Neuronal stem cell (in vitro differentiated cells): ENCODE measurements around the gene GRAMD4.

ENCODE experiments used
- DNase-seq: peaks from one replicate; pipeline ENCODE4 v3.0.0-alpha.2; 2013; ENCODE audit warnings: low spot score
- H2AFZ ChIP-seq: one replicate; pipeline ENCODE4 v1.6.1; 2013; ENCODE audit warnings: mild to moderate bottlenecking, low read length, inconsistent platforms
- H2AK5ac ChIP-seq: 2 replicates; pipeline ENCODE4 v1.6.1; 2013; ENCODE audit warnings: low read depth, mild to moderate bottlenecking, inconsistent platforms, low read length, moderate library complexity, mixed read lengths
- H2BK120ac ChIP-seq: 2 replicates; pipeline ENCODE4 v1.6.1; 2013; ENCODE audit warnings: low read depth, mild to moderate bottlenecking, inconsistent platforms, low read length, moderate library complexity, mixed read lengths
- H2BK12ac ChIP-seq: one replicate; pipeline ENCODE4 v1.6.1; 2013; ENCODE audit warnings: low read length, inconsistent platforms
- H2BK15ac ChIP-seq: 2 replicates; pipeline ENCODE4 v1.6.1; 2013; ENCODE audit warnings: mild to moderate bottlenecking, low read length, inconsistent platforms, mixed read lengths
- H2BK5ac ChIP-seq: one replicate; pipeline ENCODE4 v1.6.1; 2013; ENCODE audit warnings: inconsistent platforms, mild to moderate bottlenecking, low read length, moderate library complexity
- H3K14ac ChIP-seq: one replicate; pipeline ENCODE4 v1.6.1; 2013; ENCODE audit warnings: low read length, inconsistent platforms
- H3K18ac ChIP-seq: 2 replicates; pipeline ENCODE4 v1.6.1; 2013; ENCODE audit warnings: low read length, inconsistent platforms
- H3K23ac ChIP-seq: 2 replicates; pipeline ENCODE4 v1.6.1; 2013; ENCODE audit warnings: low read depth, mild to moderate bottlenecking, mixed read lengths, low read length, inconsistent platforms; ENCODE audit not compliant: poor library complexity
- H3K27ac ChIP-seq: replicated peaks from 3 replicates; pipeline ENCODE4 v1.5.1; 2013; ENCODE audit warnings: low read length, inconsistent platforms
- H3K27me3 ChIP-seq, 3 experiments: 2 replicates each; pipeline ENCODE4 v1.6.1; 2013; ENCODE audit warnings: low read length in 3 of 3, mild to moderate bottlenecking in 2 of 3, inconsistent platforms in 1 of 3, low read depth in 1 of 3, mixed read lengths in 1 of 3, moderate library complexity in 1 of 3; ENCODE audit not compliant: control insufficient read depth in 3 of 3, insufficient read depth in 3 of 3
- H3K36me3 ChIP-seq, 2 donors: replicated peaks in 1 of 2; 2 replicates each; pipeline ENCODE4 v1.6.1; 2013; ENCODE audit warnings: low read length in 2 of 2; ENCODE audit not compliant: control insufficient read depth in 2 of 2, insufficient read depth in 2 of 2
- H3K4ac ChIP-seq: 2 replicates; pipeline ENCODE4 v1.6.1; 2013; ENCODE audit warnings: inconsistent platforms, mild to moderate bottlenecking, low read length, moderate library complexity
- H3K4me1 ChIP-seq, 2 donors: 1 replicate in 1 of 2; 2 replicates in 1 of 2; pipeline ENCODE4 v1.6.1; 2013; ENCODE audit warnings: low read length in 2 of 2, low read depth in 1 of 2; ENCODE audit not compliant: control insufficient read depth in 2 of 2, insufficient read depth in 1 of 2
- H3K4me2 ChIP-seq: one replicate; pipeline ENCODE4 v1.6.1; 2013; ENCODE audit warnings: mild to moderate bottlenecking, low read length, inconsistent platforms; ENCODE audit not compliant: insufficient read depth, poor library complexity, severe bottlenecking
- H3K4me3 ChIP-seq, 2 donors: 2 replicates each; pipeline ENCODE4 v1.5.1; 2013; ENCODE audit warnings: low read length in 2 of 2, mild to moderate bottlenecking in 2 of 2, inconsistent platforms in 1 of 2, moderate library complexity in 1 of 2
- H3K79me1 ChIP-seq: one replicate; pipeline ENCODE4 v1.6.1; 2013; ENCODE audit warnings: low read depth, mild to moderate bottlenecking, inconsistent platforms, low read length, moderate library complexity
- H3K9ac ChIP-seq: one replicate; pipeline ENCODE4 v1.6.1; 2013; ENCODE audit warnings: mild to moderate bottlenecking, low read depth, low read length, inconsistent platforms; ENCODE audit not compliant: poor library complexity
- H3K9me3 ChIP-seq, 2 donors: replicated peaks in 1 of 2; 2 replicates each; pipeline versions ENCODE3 to v1.6.1; 2013; ENCODE audit warnings: low read length in 2 of 2, mild to moderate bottlenecking in 2 of 2, inconsistent platforms in 1 of 2, low read depth in 1 of 2, mixed read lengths in 1 of 2, moderate library complexity in 1 of 2; ENCODE audit not compliant: control insufficient read depth in 2 of 2, insufficient read depth in 1 of 2
- H4K8ac ChIP-seq: one replicate; pipeline ENCODE4 v1.6.1; 2013; ENCODE audit warnings: low read depth, mild to moderate bottlenecking, inconsistent platforms, low read length, moderate library complexity
- H4K91ac ChIP-seq: one replicate; pipeline ENCODE4 v1.6.1; 2013; ENCODE audit warnings: low read length, low read depth, mild to moderate bottlenecking, inconsistent platforms; ENCODE audit not compliant: poor library complexity
- WGBS, 2 donors: extraction: QIAGEN DNeasy Blood & Tissue Kit; methylation state at CpG; one replicate each; pipeline ENCODE4 v1.1.7; 2013; ENCODE audit warnings: missing lambda C conversion rate in 2 of 2, mixed read lengths in 1 of 2; ENCODE audit not compliant: insufficient read length in 2 of 2, insufficient replicate concordance in 1 of 2; ENCODE audit errors: extremely low coverage in 2 of 2; 5-methylcytosine and 5-hydroxymethylcytosine counted together

Gene GRAMD4

DNA sequence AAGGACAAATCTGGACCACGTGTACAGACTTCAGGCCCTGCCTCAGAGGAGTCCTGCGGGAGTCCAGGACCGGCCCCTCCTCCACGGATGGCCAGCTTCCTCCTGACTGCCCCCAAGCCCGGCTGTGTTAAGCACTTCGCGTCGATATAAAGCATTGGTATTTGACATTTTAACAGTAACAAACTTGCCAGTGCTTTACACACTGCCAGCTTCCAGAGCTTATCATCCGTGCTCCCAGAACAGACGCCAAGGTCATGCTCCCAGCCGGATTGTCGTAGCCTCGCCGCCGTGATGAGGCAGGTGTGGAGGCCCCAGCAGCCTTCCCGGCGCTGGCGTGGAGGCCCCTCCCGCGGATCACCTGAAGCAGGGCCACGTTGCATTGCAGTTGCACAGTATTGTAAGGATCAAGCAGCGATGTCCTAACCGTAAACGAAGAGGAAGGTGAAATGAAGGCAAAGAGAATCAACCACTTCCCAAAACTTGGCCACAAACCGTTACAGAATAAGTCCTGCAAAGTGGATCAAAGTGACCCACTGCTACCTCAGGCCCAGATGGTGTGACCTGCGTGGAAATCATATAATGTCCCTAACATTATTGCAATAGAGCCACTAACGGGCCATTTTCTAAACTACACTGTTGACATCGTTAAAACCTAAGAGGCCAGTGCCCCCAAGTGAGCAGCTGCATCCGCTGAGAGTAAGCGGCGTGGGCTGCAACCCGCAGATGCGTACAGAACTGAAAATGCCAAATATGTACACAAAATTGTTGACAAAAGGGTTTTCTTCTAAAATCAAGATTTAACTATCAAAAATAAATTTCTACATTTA lies 66.2 kb downstream of the GRAMD4 start:
- H3K27me3 ChIP-seq: no peaks in the 10 kb centered on the region
- no peak overlapping the region for H2BK120ac ChIP-seq
- peaks cover 32 to 72% of the 10 kb centered on the region in 2 donors for H3K36me3 ChIP-seq
- no peak overlapping the region for H2BK12ac ChIP-seq
- H3K4me2 ChIP-seq: no peak overlapping the region
- H4K91ac ChIP-seq: no peak overlapping the region
- peak overlapping the region in 1 of 2 donors; percentile 13 for H3K4me3 ChIP-seq
- no peak overlapping the region for H2AK5ac ChIP-seq
- no peak overlapping the region for H3K4ac ChIP-seq
- no peak overlapping the region for H3K9ac ChIP-seq
- no peaks in the 10 kb centered on the region for H3K4me1 ChIP-seq
- no peak overlapping the region for H3K23ac ChIP-seq
- H3K14ac ChIP-seq: no peak overlapping the region
- H3K27ac ChIP-seq: no peak overlapping the region
- DNase-seq: no peak
- H2AFZ ChIP-seq: no peak overlapping the region
- no peaks in the 10 kb centered on the region for H3K79me1 ChIP-seq
- no peak overlapping the region for H2BK5ac ChIP-seq
- no CpG with 5 or more reads among the region's 33 CpGs for WGBS, 2 donors
- H4K8ac ChIP-seq: no peak overlapping the region
- no peaks in the 10 kb centered on the region for H3K9me3 ChIP-seq
- H2BK15ac ChIP-seq: no peak overlapping the region
- no peak overlapping the region for H3K18ac ChIP-seq

DNA sequence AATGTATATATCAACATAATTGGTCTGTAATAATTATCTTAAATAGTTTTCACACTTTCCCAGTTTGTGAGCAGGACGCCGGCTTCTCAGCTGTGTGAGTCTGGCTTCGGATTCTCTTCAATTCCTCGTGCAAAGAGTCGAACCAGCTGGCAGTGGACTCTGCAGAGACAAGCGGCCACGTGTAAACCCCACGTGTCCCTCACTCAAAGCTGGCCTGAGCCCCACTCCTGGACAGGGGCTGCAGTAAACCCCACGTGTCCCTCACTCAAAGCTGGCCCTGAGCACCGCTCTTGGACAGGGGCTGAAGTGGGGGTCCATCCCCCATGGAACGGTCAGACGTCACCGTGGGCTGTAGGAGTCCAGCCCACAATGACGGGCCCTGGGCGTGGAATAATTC lies 66.9 kb downstream of the GRAMD4 start:
- no peak overlapping the region for H3K4me2 ChIP-seq
- no peak overlapping the region for H3K14ac ChIP-seq
- H4K91ac ChIP-seq: no peak overlapping the region
- no peak overlapping the region for H4K8ac ChIP-seq
- H3K27me3 ChIP-seq: no peaks in the 10 kb centered on the region
- no peak overlapping the region for H3K23ac ChIP-seq
- H3K4ac ChIP-seq: no peak overlapping the region
- no peak overlapping the region for H2BK120ac ChIP-seq
- H3K36me3 ChIP-seq: peaks cover 36 to 77% of the 10 kb centered on the region in 2 donors
- no CpG with 5 or more reads among the region's 15 CpGs for WGBS, 2 donors
- no peak overlapping the region for H2BK5ac ChIP-seq
- H3K9ac ChIP-seq: no peak overlapping the region
- no peak overlapping the region for H3K18ac ChIP-seq
- no peak overlapping the region for H2AFZ ChIP-seq
- H2BK15ac ChIP-seq: no peak overlapping the region
- H3K4me3 ChIP-seq: peak overlapping the region in 1 of 2 donors; percentile 54
- H2AK5ac ChIP-seq: no peak overlapping the region
- peaks cover 0 to 2% of the 10 kb centered on the region in 2 donors for H3K9me3 ChIP-seq
- peaks cover 1% of the 10 kb centered on the region for H3K79me1 ChIP-seq
- H3K27ac ChIP-seq: no peak overlapping the region
- no peak for DNase-seq
- H3K4me1 ChIP-seq: no peaks in the 10 kb centered on the region
- H2BK12ac ChIP-seq: no peak overlapping the region

DNA sequence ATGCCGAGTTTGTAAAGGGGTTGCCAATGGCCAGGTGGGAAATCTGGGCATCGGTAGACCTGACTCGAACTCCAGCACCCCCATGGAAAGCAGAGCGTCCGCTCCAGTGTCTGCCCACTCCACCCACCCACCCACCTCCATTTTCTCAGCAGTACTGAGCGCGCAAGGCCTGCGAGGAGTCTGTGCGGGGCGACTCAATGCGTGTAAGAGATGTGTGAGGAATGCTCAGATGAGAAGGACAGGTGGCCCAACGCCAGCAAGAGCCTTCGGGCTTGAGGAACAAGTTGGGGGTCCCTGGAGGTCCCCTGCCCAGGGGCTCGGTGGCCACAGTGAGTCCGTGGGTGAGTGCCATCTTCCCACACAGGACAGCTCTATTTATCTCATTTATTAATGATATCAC lies 67.3 kb downstream of the GRAMD4 start:
- Histone ChIP-seq H3K23ac (no peak overlapping the region), H2AK5ac (no peak overlapping the region), H3K4me3 (no peak overlapping the region), H3K4me1 (no peaks in the 10 kb centered on the region), H3K14ac (peak overlapping the region; percentile 31), H3K9me3 (peaks cover 0 to 2% of the 10 kb centered on the region in 2 donors), H2BK120ac (no peak overlapping the region), H2BK5ac (no peak overlapping the region), H3K27ac (no peak overlapping the region), H3K9ac (no peak overlapping the region), H2BK15ac (no peak overlapping the region), H3K27me3 (no peaks in the 10 kb centered on the region), H3K4ac (no peak overlapping the region), H3K18ac (no peak overlapping the region), H3K36me3 (peaks cover 36 to 75% of the 10 kb centered on the region in 2 donors), H4K91ac (no peak overlapping the region), H4K8ac (no peak overlapping the region), H2BK12ac (no peak overlapping the region), H3K79me1 (peaks cover 1% of the 10 kb centered on the region), H3K4me2 (no peak overlapping the region), H2AFZ (no peak overlapping the region)
- WGBS, 2 donors: no CpG with 5 or more reads among the region's 15 CpGs
- no peak for DNase-seq

- Histone ChIP-seq H3K36me3 (peaks cover 45 to 88% of the 10 kb centered on the region in 2 donors), H2BK5ac (no peak overlapping the region), H3K4me2 (no peak overlapping the region), H2AFZ (no peak overlapping the region), H2BK12ac (no peak overlapping the region), H3K18ac (no peak overlapping the region), H2BK120ac (no peak overlapping the region), H3K4ac (no peak overlapping the region), H3K27ac (no peak overlapping the region), H3K14ac (peak overlapping the region; percentile 43), H3K4me3 (no peak overlapping the region), H3K27me3 (no peaks in the 10 kb centered on the region), H3K79me1 (peaks cover 1% of the 10 kb centered on the region), H2BK15ac (no peak overlapping the region), H3K23ac (no peak overlapping the region), H2AK5ac (no peak overlapping the region), H3K9me3 (peaks cover 0 to 2% of the 10 kb centered on the region in 2 donors), H3K4me1 (no peaks in the 10 kb centered on the region), H4K8ac (no peak overlapping the region), H4K91ac (no peak overlapping the region), H3K9ac (peak overlapping the region; percentile 74)
- WGBS, 2 donors: no CpG with 5 or more reads among the region's 11 CpGs
- DNase-seq: no peak
Observed at GRCh38 chr22:46688949-46689348, 68.8 kb downstream of the GRAMD4 start.
